HL-60/S4 treated with phorbol 12-myristate 13-acetate at 8.2 ng/mL for 4 days and 3 days (cell line): ENCODE results near the gene HLA-A.
"Not testable (repeated sequence)": the region's sequence is repeated elsewhere in the genome, so short reads cannot be mapped to it uniquely, and the experiment has no call there.

Source experiments
- in situ Hi-C: fragments of 300-500 bp; cut with MboI; formaldehyde crosslinking; loops from 2 replicates; pipeline ENCODE4 v1.15.0; 2022; ENCODE audit warnings: low sequenced_read_pairs

The HLA-A gene

DNA sequence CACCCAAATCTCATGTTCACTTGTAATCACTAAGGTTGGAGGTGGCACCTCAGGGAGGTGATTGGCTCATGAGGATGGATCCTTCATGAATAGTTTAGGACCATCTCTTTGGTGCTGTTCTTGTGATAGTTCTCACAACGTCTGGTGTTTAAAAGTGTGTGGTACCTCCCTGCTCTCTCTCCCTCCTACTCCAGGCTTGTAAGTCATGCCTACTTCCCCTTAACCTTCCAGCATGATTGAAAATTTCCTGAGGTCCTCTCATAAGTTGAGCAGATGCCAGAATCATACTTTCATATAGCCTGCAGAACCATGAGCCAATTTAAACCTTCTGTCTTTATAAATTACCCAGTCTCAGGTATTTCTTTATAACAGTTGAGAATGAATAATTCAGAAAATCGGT is 16.6 kb downstream of the HLA-A start:
- in situ Hi-C loops = no loop called here

DNA sequence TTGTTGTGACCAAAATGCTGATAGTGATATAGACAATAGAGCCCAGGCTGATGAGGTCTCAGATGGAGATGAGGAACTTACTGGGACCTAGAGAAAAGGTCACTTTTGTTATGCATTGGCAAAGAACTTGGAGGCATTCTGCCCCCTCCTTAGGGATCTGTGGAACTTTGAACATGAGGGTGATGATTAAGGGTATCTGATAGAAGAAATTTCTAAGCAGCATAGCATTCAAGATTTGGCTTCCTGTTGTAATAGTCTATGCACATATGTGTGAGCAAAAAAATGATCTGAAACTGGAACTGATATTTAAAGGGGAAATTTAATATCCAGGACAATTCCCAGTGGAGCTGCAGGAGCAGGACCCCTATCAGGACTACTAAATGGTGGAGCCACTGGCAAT is 17.1 kb downstream of the HLA-A start:
- in situ Hi-C loops = no loop called here

DNA sequence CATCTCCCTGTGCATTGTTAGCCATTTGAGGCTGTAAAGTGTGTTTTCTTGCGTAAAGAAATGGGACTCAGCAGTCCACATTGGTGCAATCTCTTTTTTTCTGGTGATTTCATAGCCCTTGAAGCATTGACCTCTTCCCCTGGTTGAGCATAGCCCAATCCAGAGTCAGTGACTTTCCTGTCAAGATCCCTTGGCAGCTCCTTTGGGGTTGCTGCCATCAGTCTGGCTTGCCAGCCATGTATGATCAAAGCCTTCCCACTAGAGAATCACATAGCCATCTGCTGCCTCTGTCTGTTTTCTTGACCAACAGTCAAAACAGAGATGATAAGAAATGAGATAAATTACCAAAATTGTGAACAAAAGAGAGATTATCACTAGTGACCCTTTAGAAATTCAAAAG is 19.6 kb downstream of the HLA-A start:
- in situ Hi-C loops = no loop called here

DNA sequence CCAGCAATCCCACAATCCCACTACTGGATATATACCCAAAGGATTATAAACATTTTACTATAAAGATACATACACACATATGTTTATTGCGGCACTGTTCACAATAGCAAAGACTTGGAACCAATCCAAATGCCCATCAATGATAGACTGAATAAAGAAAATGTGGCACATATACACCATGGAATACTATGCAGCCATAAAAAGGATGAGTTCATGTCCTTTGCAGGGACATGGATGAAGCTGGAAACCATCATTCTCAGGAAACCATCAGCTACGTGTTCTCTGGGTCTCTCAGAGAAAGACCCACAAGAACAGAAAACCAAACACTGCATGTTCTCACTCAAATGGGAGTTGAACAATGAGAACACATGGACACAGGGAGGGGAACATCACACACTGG is 21.4 kb downstream of the HLA-A start:
- in situ Hi-C loops = not testable (repeated sequence)

DNA sequence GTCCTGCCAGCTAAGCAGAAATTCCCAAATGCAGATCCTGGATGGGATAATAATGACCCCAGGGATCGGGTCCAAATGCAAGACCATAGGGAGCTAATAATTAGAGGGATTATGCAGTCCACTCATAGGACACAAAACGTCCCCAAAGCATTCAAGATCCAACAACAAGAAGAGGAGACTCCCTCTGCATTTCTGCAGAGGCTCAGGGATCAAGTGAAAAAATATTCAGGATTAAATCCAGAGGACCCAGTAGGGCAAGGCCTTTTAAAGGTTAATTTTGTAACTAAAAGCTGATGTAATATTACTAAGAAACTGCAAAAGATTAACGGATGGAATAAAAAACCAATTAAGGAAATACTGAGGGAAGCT is 22.2 kb downstream of the HLA-A start:
- in situ Hi-C loops = no loop called here

DNA sequence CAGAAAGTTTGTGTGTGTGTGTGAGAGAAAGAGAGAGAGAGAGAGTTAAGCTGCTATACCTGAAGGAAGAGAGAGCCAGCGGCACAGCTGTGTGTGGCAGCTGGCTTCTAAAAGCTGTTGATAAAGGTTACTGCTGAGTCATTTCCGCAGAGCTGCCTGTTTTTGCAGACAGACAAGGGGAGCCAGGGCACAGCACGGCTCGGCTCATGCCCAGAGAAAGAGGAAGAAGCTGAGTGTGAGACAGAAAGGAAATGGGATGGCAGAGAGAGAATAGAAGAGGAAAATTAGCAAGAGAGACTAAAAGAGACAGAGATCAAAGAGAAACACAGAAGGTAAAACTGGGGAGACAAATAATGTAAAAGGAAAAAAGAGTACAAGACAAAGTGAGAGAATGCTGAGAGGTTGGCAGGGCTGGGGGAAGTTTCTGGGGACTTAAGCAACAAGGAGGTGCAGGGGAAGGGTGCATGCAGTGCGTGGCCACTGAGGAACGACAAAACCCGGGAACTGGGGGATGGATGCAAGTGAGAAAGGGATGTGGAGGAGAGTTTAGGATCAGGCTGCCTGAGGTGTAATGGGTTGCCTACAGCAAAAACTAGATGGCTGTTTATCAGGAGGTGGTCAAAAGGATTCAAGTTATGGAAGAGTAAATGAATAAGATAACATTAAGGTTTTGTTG is 22.7 kb downstream of the HLA-A start:
- in situ Hi-C loops = no loop called here

DNA sequence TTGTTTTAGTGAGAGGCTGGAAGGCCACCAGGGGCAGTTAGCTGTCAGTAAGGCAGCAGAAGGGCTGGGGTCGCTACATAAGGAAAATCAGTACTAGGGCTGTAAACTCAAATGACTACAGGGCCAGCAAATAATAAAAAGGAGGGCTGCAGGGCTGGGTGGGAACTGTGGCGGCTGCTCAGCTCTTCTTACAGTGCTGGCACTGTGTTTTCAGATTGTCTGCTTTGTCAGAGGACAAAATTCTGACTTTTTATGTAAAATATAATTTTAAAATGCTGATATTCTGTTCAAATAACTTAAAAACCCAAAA is 23.2 kb downstream of the HLA-A start:
- in situ Hi-C loops = no loop called here

DNA sequence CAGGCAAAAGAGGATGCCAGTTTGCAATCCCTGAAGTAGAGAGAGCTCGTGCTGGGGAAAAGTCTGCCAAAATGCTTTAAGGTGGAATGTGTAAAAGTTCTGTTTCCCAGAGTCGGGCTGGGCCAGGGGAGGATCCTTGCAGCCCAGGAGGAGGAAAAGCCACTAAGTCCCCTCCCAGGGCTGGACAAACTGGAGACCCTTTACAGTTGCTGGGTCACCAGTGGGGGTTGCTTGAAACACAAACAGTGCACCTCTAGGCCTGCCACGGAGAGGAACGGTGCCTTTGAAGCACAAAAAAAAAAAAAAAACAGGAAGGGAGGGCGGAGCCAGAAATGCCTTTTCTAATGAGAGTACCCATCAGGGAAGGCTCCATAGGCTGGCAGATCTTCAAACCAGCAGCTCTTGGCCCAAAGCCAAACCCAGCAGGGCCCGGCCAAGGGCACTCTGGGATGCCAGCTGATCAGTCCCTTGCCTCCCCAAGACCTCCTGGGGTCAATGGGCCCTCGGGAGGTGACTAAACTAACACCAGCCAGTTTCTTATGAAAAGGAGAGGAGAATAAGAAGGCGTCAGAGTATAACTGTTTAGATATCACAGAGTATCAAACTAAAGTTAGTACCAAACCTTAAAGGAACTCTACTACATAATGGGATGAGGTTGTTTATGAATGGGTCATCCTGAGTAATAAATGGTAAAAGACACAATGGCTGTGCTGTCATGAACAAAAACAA is 23.7 kb downstream of the HLA-A start:
- in situ Hi-C loops = no loop called here

DNA sequence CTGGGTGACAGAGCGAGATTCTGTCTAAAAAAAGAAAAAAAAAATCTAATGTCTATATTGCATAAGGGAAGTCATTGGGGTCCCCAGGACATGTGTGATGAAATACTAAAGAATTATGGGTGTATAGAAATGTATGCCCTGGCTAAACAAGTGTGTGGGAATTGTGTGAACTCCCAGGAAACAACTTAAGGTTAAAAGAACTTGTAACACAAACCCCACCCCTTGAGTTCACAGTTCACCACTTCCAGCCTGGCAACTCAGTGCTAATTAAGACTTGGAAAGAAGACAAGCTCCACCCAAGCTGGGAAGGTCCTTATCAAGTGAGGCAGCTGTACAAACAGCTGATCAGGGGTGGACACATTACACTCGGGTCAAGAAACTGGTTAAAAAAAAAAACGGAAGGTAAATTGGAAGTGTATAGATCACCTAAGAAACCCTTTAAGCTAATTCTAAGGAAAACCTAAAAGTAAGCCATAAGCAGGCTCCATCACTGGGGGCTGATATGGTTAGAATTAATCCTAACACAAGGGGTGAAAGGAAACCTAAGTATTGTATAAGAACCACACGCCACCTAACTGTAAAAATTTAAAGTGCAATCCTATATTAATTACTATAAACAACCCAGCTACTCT is 25.2 kb downstream of the HLA-A start:
- in situ Hi-C loops = no loop called here

DNA sequence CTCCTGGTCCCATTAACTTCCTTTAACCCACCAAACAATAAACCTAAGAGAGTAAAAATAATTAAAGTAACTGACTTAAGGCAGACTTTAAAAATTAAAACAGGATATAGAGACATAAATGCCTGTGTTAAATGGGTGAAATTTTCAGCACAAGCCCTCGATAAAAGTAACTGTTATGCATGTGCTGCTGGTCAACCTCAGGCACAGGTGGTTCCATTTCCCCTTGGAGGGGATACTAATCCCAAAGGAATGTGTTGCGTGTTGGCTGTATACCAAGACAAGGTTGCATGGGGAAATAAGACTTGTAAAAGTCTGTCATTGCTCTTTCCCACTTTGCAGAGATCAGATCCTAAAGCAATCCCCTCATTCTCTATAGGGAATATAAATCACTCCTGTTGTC is 25.8 kb downstream of the HLA-A start:
- in situ Hi-C loops = no loop called here

DNA sequence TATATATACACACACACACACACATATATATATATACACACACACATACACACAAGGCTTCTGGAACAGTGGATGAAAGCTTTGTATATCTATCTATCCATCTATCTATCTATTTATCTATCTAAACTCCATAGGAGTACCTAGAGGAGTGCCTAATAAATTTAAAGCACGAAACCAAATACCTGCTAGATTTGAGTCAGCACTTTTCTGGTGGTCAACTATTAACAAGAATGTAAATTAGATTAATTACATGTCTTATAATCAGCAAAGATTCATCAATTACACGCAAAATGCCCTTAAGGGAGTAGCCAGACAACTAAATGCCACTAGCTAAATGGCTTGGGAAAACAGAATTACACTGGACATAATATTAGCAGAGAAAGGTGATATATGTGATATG is 26.6 kb downstream of the HLA-A start:
- in situ Hi-C loops = no loop called here

DNA sequence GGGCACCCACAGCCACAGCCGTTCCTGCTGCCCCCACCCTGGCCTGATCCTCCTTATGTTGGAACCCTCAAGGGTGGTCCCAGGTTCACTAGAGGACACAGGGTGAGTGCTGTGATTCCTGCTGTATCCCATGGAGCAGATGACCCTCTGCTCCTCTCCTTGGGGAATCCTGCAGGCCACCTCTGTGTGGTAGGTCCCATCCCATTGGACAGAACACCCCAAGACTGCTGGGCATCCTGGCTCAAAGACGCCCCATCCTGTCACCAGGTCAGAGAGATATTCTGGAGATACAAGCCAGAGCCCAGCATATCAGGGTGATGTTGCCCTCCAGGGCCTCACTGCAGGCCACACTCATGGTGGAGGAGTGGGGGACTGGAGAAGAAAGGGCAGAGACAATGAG is 28.4 kb downstream of the HLA-A start:
- in situ Hi-C loops = no loop called here

DNA sequence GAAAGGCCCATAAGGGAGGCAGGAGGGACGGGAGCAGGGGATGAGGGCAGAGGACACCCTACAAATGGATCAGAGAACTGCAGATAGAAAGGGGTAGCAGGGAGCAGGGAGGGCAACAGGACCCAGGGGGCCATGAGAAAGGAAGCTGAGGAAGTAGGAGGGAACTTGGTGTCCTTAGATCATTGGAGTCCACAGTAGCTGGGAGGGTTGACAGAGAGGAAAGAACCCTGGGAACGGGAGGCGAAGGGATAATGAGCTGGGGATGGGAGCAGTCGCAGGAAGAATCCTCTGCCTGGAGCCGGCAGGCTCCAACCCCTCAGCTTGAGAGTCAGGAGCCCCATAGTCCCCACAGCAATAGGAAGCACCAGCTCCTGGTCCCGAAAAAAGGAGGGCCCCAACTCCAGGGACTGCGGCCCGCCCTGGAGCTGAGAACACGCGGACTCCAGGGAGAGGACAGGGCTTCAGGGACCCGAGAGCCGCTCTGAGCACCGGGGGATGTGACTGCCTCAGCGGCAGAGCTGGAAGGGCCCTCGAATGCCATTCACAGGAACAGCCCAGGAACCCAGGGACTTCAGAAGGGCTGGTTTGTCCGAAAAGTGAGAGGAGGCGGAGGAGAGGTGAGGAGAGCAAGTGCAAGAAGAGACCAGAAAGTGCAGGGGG is 32.7 kb downstream of the HLA-A start:
- in situ Hi-C loops = no loop called here

DNA sequence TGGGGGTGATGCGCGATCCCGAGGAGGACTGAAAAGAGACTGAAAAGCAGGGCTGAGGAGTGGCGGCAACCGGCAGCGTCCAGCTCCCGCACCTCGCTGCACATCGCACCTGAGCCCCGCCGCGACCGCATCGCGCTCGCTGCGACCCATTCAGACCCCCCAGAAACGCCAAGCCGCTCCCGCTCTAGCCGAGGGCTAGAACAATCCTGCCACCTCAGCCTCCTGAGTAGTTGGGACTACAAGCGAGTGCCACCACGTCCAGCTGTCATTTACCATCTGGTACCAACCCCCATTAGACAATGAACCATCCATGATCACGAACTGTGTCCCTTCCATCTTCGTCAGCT is 33.2 kb downstream of the HLA-A start:
- in situ Hi-C loops = no loop called here

DNA sequence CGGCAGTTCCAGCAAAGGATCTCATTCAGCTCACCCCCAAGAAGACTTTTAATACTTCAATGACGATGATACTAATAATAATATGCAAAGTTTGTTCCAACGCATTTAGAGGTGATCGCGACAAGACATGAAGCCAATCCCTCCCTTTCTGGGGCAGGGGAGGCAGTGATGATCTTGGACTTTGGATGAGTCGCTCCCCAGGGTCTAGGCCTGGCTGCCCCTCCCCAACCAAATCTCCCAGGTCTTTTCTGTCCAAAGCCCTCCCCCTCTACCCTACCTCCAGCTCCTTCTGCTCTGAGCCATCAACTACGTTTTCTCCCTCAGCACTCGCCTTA is 33.9 kb downstream of the HLA-A start:
- in situ Hi-C loops = no loop called here

DNA sequence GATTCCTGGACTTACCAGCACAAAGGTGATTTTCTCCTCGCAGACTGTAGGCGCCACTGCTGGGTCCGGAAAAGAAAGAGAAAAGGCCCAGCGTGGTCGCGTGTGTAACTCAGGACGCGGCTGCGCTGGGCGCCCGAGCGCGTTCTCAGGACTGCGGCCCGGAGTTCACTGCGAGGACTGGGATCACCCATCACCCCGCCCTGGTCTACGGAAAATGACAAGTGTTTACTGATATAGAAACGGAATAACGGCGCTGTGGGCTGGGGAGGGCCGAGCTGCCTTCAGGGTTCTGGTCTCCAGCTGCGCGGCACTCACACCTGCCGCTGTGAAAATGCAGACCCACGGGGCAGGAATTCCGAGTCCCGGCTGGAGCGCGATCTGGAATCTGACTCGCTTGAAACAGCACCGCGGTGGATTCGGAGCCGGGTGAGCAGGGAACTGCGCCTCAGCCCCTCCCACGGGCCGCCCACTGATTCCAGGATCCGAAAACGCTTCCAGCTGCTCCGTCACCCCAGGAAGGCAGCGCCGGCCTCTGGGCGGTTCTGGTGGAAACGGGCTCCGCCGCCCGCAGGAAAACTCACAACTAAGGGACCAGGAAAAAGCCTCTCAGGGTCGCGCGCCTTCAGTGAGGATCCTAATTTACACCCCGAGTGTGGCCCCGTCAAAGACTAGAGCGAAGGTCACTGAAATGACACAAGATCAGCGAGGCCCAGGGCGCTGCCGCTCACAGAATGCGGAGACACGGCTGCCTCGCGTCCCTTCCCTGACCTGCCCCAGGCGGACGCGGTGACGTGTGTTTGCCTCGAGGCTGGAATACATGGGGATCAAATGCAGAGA is 34.5 kb downstream of the HLA-A start:
- in situ Hi-C loops = no loop called here

DNA sequence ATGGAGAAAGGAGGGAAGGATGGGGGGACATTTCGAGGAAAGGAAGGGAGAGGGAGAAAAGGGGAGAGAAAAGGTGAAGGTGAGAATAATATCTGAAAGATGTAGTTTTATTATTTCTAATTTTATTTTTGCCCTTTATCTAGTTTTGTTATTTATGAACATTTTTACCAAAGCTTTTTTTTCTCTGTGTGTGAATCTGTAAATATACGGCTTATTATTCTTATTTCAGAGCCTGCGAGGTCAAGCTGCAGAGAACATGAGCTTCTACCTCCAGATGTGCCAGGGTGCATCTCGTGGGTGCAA is 35.0 kb downstream of the HLA-A start:
- in situ Hi-C loops = no loop called here

DNA sequence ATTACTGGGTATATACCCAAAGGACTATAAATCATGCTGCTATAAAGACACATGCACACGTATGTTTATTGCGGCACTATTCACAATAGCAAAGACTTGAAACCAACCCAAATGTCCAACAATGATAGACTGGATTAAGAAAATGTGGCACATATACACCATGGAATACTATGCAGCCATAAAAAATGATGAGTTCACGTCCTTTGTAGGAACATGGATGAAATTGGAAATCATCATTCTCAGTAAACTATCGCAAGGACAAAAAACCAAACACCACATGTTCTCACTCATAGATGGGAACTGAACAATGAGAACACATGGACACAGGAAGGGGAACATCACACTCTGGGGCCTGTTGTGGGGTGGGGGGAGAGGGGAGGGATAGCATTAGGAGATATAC is 37.7 kb downstream of the HLA-A start:
- in situ Hi-C loops = not testable (repeated sequence)

DNA sequence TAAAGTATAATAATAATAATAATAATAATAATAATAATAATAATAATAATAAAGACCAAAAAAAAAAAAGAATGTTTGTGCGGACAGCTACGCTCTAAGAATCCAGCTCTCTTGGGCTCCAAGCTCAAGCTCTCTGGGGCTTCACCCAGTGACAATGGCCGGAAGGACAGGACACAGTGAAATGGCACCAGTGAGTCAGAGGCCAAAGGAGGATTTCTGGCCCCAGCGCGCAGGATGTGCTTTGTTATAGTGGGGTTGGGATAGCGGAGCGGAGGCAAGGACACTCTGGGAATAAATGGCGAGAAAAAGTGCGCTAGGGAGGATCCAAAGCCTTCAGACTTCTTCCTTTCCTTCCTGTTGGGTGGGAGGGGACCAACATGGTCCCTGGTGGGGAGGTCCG is 38.2 kb downstream of the HLA-A start:
- in situ Hi-C loops = no loop called here

DNA sequence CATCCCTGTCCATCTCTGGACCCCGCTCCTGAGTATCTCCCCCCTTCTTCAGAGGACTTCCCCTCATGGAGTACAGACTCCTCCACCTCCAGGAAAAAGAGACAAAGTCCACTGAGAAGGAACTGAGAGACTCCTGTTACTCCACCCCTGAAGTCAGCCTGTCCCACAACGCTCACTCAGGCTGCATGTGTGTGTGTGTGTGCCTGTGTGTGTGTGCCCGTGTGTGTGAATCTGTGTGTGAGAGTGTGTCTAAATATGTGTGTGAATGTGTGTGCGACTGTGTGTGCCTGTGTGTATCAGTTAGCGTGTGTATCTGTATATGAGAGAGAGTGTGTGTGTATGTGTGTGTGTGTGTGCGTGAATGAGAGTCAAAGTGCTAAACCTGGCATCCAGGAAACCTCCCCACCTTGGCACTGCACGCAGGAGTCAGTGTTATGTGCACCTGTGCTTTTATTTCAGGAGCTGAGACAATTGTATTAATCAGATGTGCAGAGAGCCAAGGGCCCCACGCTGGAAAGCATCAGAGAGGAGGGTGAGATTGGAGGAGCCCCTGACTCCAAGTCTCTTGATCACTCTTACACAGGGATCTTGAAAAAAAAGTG is 39.0 kb downstream of the HLA-A start:
- in situ Hi-C loops = no loop called here

DNA sequence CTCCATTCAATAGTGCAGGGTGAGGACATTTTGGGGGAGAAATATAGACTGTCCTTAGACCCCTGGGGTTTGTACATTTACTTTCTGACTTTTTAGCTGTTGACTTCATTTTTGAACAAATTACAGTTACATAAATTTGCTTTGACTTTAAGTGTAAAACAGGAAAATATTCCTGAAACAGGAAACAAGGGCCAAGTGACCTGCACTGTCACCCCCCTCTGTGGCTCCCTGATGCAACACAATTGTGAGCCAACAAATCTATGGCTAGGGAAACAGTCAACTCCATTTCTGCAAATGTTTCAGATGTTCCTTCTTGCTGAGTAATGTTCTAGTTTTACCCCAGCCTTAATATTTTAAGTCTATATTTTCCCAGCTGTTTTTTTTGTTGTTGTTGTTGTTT is 39.8 kb downstream of the HLA-A start:
- in situ Hi-C loops = no loop called here
